SK-N-SH (cell line): ENCODE data around the gene HSF2. TPM values are rescaled to one million over a fixed set of nuclear protein-coding genes. Genes with fewer than 3 reads are reported as not detected.

Experiments used
- CTCF ChIA-PET: fragments of 300-600, 350-600 bp; formaldehyde crosslinking; extraction: SDS; loops from one replicate; lab custom pipeline; 2021; lab: Yijun Ruan, JAX
- POLR2A ChIA-PET: fragments of 350-600 bp; sonication (Branson Sonifier 250); formaldehyde crosslinking; extraction: SDS; loops from one replicate; lab custom pipeline; 2020; ENCODE audit warnings: antibody characterized with exemption, inconsistent platforms; lab: Yijun Ruan, JAX
- DNase-seq: peaks from one replicate; pipeline ENCODE4 v3.0.0; 2012
- H2AFZ ChIP-seq: fragments of 200-600 bp; sonication (generic); 2 replicates; pipeline ENCODE4 v1.8.1; 2016; ENCODE audit warnings: antibody characterized with exemption, mild to moderate bottlenecking, low read depth
- H3F3A ChIP-seq: fragments of 200-600 bp; sonication (generic); replicated peaks from 2 replicates; pipeline ENCODE3; 2016; ENCODE audit warnings: antibody characterized with exemption, mild to moderate bottlenecking; ENCODE audit not compliant: insufficient read depth
- H3K27ac ChIP-seq, 2 experiments: fragments of 200-500 bp in 1 of 2; fragments of 200-600 bp in 1 of 2; sonication (Bioruptor generic) in 1 of 2; sonication (generic), shearing (Covaris generic) in 1 of 2; 2 replicates each; pipeline versions ENCODE4 v1.5.1 to v1.6.1; 2014 to 2016; ENCODE audit warnings: low read depth in 2 of 2, inconsistent platforms in 1 of 2, low read length in 1 of 2, mild to moderate bottlenecking in 1 of 2, mixed read lengths in 1 of 2
- H3K27me3 ChIP-seq: fragments of 200-600 bp; sonication (generic), shearing (Covaris generic); 2 replicates; pipeline ENCODE4 v1.6.1; 2016; ENCODE audit warnings: mixed run types; ENCODE audit not compliant: insufficient read depth
- H3K36me3 ChIP-seq, 2 experiments: fragments of 200-500 bp in 1 of 2; fragments of 200-600 bp in 1 of 2; sonication (Bioruptor generic) in 1 of 2; sonication (generic) in 1 of 2; replicated peaks in 1 of 2; 2 replicates each; pipeline versions ENCODE3 to v1.5.1; 2014 to 2016; ENCODE audit warnings: low read length in 1 of 2, mild to moderate bottlenecking in 1 of 2; ENCODE audit not compliant: insufficient read depth in 2 of 2, control insufficient read depth in 1 of 2
- H3K4me1 ChIP-seq, 2 experiments: fragments of 200-500 bp in 1 of 2; fragments of 200-600 bp in 1 of 2; sonication (Bioruptor generic) in 1 of 2; sonication (generic), shearing (Covaris generic) in 1 of 2; 2 replicates each; pipeline versions ENCODE4 v1.5.1 to v1.6.1; 2014 to 2016; ENCODE audit warnings: low read depth in 1 of 2, low read length in 1 of 2, mixed run types in 1 of 2; ENCODE audit not compliant: insufficient read depth in 2 of 2, control insufficient read depth in 1 of 2
- H3K4me2 ChIP-seq: fragments of 200-600 bp; sonication (generic), shearing (Covaris generic); 2 replicates; pipeline ENCODE4 v1.6.1; 2017; ENCODE audit warnings: mixed run types
- H3K4me3 ChIP-seq, 2 experiments: fragments of 200-500 bp in 1 of 2; fragments of 200-600 bp in 1 of 2; sonication (Bioruptor generic) in 1 of 2; sonication (generic), shearing (Covaris generic) in 1 of 2; 2 replicates each; pipeline versions ENCODE4 v1.5.1 to v1.8.1; 2014 to 2016; ENCODE audit warnings: low read depth in 2 of 2, inconsistent platforms in 1 of 2, low read length in 1 of 2, mild to moderate bottlenecking in 1 of 2, mixed read lengths in 1 of 2, moderate library complexity in 1 of 2
- H3K79me2 ChIP-seq: fragments of 200-600 bp; sonication (generic); 2 replicates; pipeline ENCODE4 v1.8.1; 2017; ENCODE audit warnings: mild to moderate bottlenecking; ENCODE audit not compliant: insufficient read depth
- H3K9ac ChIP-seq: fragments of 200-600 bp; sonication (generic); 2 replicates; pipeline ENCODE4 v1.6.1; 2017; ENCODE audit warnings: mixed run types
- H3K9me2 ChIP-seq: fragments of 200-600 bp; sonication (generic); 2 replicates; pipeline ENCODE4 v1.6.1; 2017; ENCODE audit warnings: mixed run types
- H3K9me3 ChIP-seq: fragments of 200-600 bp; sonication (generic); 2 replicates; pipeline ENCODE4 v1.6.1; 2017; ENCODE audit warnings: mixed run types, mild to moderate bottlenecking, moderate library complexity
- H4K20me1 ChIP-seq: fragments of 200-600 bp; sonication (generic); 2 replicates; pipeline ENCODE4 v1.6.1; 2017; ENCODE audit warnings: mild to moderate bottlenecking, mixed run types; ENCODE audit not compliant: insufficient read depth
- CTCF ChIP-seq: fragments of 200-600 bp; sonication (generic); IDR thresholded peaks from 2 replicates; pipeline ENCODE4 v1.6.1; 2017; ENCODE audit warnings: antibody characterized with exemption, mild to moderate bottlenecking, moderate library complexity
- FOXJ3 ChIP-seq: sonication (generic); formaldehyde crosslinking; IDR thresholded peaks from 2 replicates; pipeline ENCODE4 v1.5.1; 2020; ENCODE audit warnings: mild to moderate bottlenecking, missing genetic modification reagents
- FOXM1 ChIP-seq: IDR thresholded peaks from 2 replicates; pipeline ENCODE4 v1.4.0; 2012; ENCODE audit warnings: low read depth, mild to moderate bottlenecking
- IRF3 ChIP-seq: fragments of 150-350 bp; IDR thresholded peaks from 2 replicates; pipeline ENCODE4 v1.6.1; 2016; ENCODE audit warnings: mild to moderate bottlenecking, low read depth, low read length
- JUND ChIP-seq: IDR thresholded peaks from 2 replicates; pipeline ENCODE4 v1.4.0; 2012
- MEF2A ChIP-seq: IDR thresholded peaks from 2 replicates; pipeline ENCODE4 v1.4.0; 2012; ENCODE audit warnings: low read depth, borderline replicate concordance
- MXI1 ChIP-seq: IDR thresholded peaks from 2 replicates; pipeline ENCODE4 v1.6.1; 2012; ENCODE audit warnings: mild to moderate bottlenecking, low read depth, low read length, improper control_type of control experiment
- NFIC ChIP-seq: IDR thresholded peaks from 2 replicates; pipeline ENCODE4 v1.4.0; 2012; ENCODE audit warnings: borderline replicate concordance
- NRF1 ChIP-seq: IDR thresholded peaks from 2 replicates; pipeline ENCODE4 v1.6.1; 2012; ENCODE audit warnings: low read depth, mild to moderate bottlenecking, low read length
- RAD21 ChIP-seq: IDR thresholded peaks from 2 replicates; pipeline ENCODE4 v1.6.1; 2012; ENCODE audit warnings: mild to moderate bottlenecking, low read length
- RCOR1 ChIP-seq: fragments of 150-350 bp; IDR thresholded peaks from 2 replicates; pipeline ENCODE4 v1.6.1; 2017; ENCODE audit warnings: antibody characterized with exemption, low read length
- RFX5 ChIP-seq: IDR thresholded peaks from 2 replicates; pipeline ENCODE4 v1.6.1; 2012; ENCODE audit warnings: mild to moderate bottlenecking, improper control_type of control experiment, low read length
- RXRA ChIP-seq: IDR thresholded peaks from 2 replicates; pipeline ENCODE4 v1.4.0; 2012; ENCODE audit warnings: low read depth, mild to moderate bottlenecking, borderline replicate concordance
- SIN3A ChIP-seq: IDR thresholded peaks from 2 replicates; pipeline ENCODE4 v1.6.1; 2012; ENCODE audit warnings: low read depth, mild to moderate bottlenecking, low read length, moderate library complexity, borderline replicate concordance
- TAF1 ChIP-seq: IDR thresholded peaks from 2 replicates; pipeline ENCODE4 v1.6.1; 2012; ENCODE audit warnings: low read depth, mild to moderate bottlenecking, low read length, moderate library complexity, borderline replicate concordance
- USF1 ChIP-seq: IDR thresholded peaks from 2 replicates; pipeline ENCODE4 v1.4.0; 2012; ENCODE audit warnings: low read depth, borderline replicate concordance
- USF2 ChIP-seq: fragments of 150-350 bp; IDR thresholded peaks from 2 replicates; pipeline ENCODE4 v1.6.1; 2017; ENCODE audit warnings: antibody characterized with exemption, low read length, low read depth, borderline replicate concordance
- whole genome bisulfite sequencing: methylation state at CpG from one replicate; pipeline ENCODE4 v1.1.6; 2017; ENCODE audit warnings: low lambda C conversion rate; 5-methylcytosine and 5-hydroxymethylcytosine counted together
- polyA plus RNA-seq, 3 experiments: library from polyadenylated mRNA; depleted of rRNA; stranded (reverse); fragments of >200 nt; gene quantifications; 2 replicates each; pipeline ENCODE4 v1.2.3, GENCODE V29; 2012

Gene HSF2
- polyA plus RNA-seq, 1 of the 3 experiments (the other 2 are of a cell fraction) = 22.2 TPM

- Histone ChIP-seq H3K27me3 (no peaks in the 10 kb centered on the region), H3K4me1 (peaks cover 0 to 3% of the 10 kb centered on the region in 2 experiments; a peak in 2 of 4 replicates), H3K27ac (no peak overlapping the region), H3K36me3 (peaks cover 26 to 34% of the 10 kb centered on the region in 2 experiments), H3K9me3 (no peaks in the 10 kb centered on the region), H3K79me2 (peaks cover 52% of the 10 kb centered on the region), H3K4me2 (no peak overlapping the region), H3K9me2 (no peaks in the 10 kb centered on the region), H3F3A (no peaks in the 10 kb centered on the region), H3K4me3 (no peak overlapping the region), H2AFZ (no peak overlapping the region), H3K9ac (no peak overlapping the region), H4K20me1 (no peaks in the 10 kb centered on the region)
- ChIA-PET CTCF (interaction anchor here (1.4 kb wide), 1 partner anchor 24 kb away, joined by 3 read pairs; no protein-coding TSS in a partner anchor), POLR2A (no interaction called here)
- TF ChIP-seq IRF3 (no peak), TAF1 (no peak), SIN3A (no peak), RAD21 (no peak)
- no peak for DNase-seq
These were observed 12.5 kb downstream of the HSF2 start for GRCh38 chr6:122412001-122412400.

- WGBS = 91% methylated on average over 1 of the region's 1 CpG
These were observed 17.4 kb downstream of the HSF2 start for GRCh38 chr6:122416825-122417224.

More at GRCh38 chr6:122416825-122417224, 17.4 kb downstream of the HSF2 start:
- no peak for DNase-seq
- no peaks in the 10 kb centered on the region for H3F3A ChIP-seq
- H3K4me2 ChIP-seq = no peak overlapping the region
- peaks cover 60 to 74% of the 10 kb centered on the region in 2 experiments for H3K36me3 ChIP-seq
- H3K79me2 ChIP-seq = peaks cover 8% of the 10 kb centered on the region; the same call in 1 of the 2 replicates
- CTCF ChIA-PET = interaction anchor here (0.8 to 2.6 kb wide), 5 partner anchors 9 to 36 kb away, joined by 3 to 8 read pairs (median 3); no protein-coding TSS in a partner anchor
- H2AFZ ChIP-seq = no peak overlapping the region
- H3K27me3 ChIP-seq = no peaks in the 10 kb centered on the region
- POLR2A ChIA-PET = no interaction called here
- H3K27ac ChIP-seq = no peak overlapping the region
- no peaks in the 10 kb centered on the region for H3K9me3 ChIP-seq
- TF ChIP-seq RFX5 (no peak), IRF3 (no peak), USF1 (no peak), FOXM1 (no peak), JUND (no peak), RCOR1 (no peak), CTCF (no peak), NFIC (no peak), MXI1 (no peak), FOXJ3 (CRISPR knock-in tag) (no peak), NRF1 (no peak), MEF2A (no peak), TAF1 (no peak), RAD21 (no peak), RXRA (no peak), USF2 (no peak)
- no peak overlapping the region for H3K4me3 ChIP-seq
- H3K4me1 ChIP-seq = no peaks in the 10 kb centered on the region
- no peak overlapping the region for H3K9ac ChIP-seq
- H4K20me1 ChIP-seq = no peaks in the 10 kb centered on the region
- no peaks in the 10 kb centered on the region for H3K9me2 ChIP-seq
